IMR-90 (cell line): ENCODE data around the gene BLMH. TPM values are rescaled to one million over a fixed set of nuclear protein-coding genes. Genes with fewer than 3 reads are reported as not detected.

Experiments
- ATAC-seq: fragments of 200-7000 bp; cut with Tn5 transposase; 2 replicates; pipeline ENCODE4 v1.9.1; 2020; ENCODE audit warnings: low read depth, mild to moderate bottlenecking, moderate library complexity
- BruUV-seq: library from RNA; stranded (reverse); fragments of 400-500 nt; replicated peaks from 2 replicates; lab custom pipeline; 2021; lab: Mats Ljungman, UMichigan
- CTCF ChIA-PET: fragments of 300-600 bp; formaldehyde crosslinking; extraction: SDS; loops from one replicate; lab custom pipeline; 2021; ENCODE audit warnings: antibody characterized with exemption; lab: Yijun Ruan, JAX
- POLR2A ChIA-PET: fragments of 300-600 bp; sonication (Branson Sonifier 250); formaldehyde crosslinking; loops from one replicate; lab custom pipeline; 2022; ENCODE audit warnings: antibody characterized with exemption; ENCODE audit not compliant: unreplicated experiment; lab: Charles Lee
- DNase-seq: peaks from one replicate; pipeline ENCODE4 v3.0.0; 2013
- H2AFZ ChIP-seq: replicated peaks from 2 replicates; pipeline ENCODE3; 2013; ENCODE audit warnings: low read length, mild to moderate bottlenecking; ENCODE audit not compliant: poor library complexity
- H2AK5ac ChIP-seq: 2 replicates; pipeline ENCODE4 v1.6.1; 2013; ENCODE audit warnings: low read depth, low read length, inconsistent platforms
- H2AK9ac ChIP-seq: replicated peaks from 2 replicates; pipeline ENCODE3; 2013; ENCODE audit warnings: mild to moderate bottlenecking, low read depth, low read length, moderate library complexity; ENCODE audit not compliant: poor library complexity
- H2BK120ac ChIP-seq: 2 replicates; pipeline ENCODE4 v1.6.1; 2013; ENCODE audit warnings: low read depth, low read length, inconsistent platforms
- H2BK15ac ChIP-seq: 3 replicates; pipeline ENCODE4 v1.6.1; 2013; ENCODE audit warnings: low read depth, low read length, inconsistent platforms
- H2BK20ac ChIP-seq: 2 replicates; pipeline ENCODE4 v1.6.1; 2013; ENCODE audit warnings: low read depth, mild to moderate bottlenecking, inconsistent platforms, low read length, moderate library complexity
- H2BK5ac ChIP-seq: 2 replicates; pipeline ENCODE4 v1.6.1; 2013; ENCODE audit warnings: mild to moderate bottlenecking, low read depth, low read length, inconsistent platforms; ENCODE audit not compliant: poor library complexity, severe bottlenecking
- H3K14ac ChIP-seq: replicated peaks from 2 replicates; pipeline ENCODE4 v1.6.1; 2013; ENCODE audit warnings: low read depth, low read length, inconsistent platforms
- H3K18ac ChIP-seq: 2 replicates; pipeline ENCODE4 v1.6.1; 2013; ENCODE audit warnings: low read depth, low read length, control low read depth
- H3K23ac ChIP-seq: 2 replicates; pipeline ENCODE4 v1.6.1; 2013; ENCODE audit warnings: low read depth, low read length, inconsistent platforms
- H3K27ac ChIP-seq: 2 replicates; pipeline ENCODE4 v1.5.1; 2013; ENCODE audit warnings: mild to moderate bottlenecking, control low read depth, low read length; ENCODE audit not compliant: insufficient read depth
- H3K27me3 ChIP-seq: 2 replicates; pipeline ENCODE4 v1.6.1; 2013; ENCODE audit warnings: low read length; ENCODE audit not compliant: control insufficient read depth, insufficient read depth
- H3K36me3 ChIP-seq: 2 replicates; pipeline ENCODE4 v1.6.1; 2013; ENCODE audit warnings: low read length, mixed read lengths; ENCODE audit not compliant: control insufficient read depth, insufficient read depth
- H3K4ac ChIP-seq: 2 replicates; pipeline ENCODE4 v1.6.1; 2013; ENCODE audit warnings: low read depth, low read length, inconsistent platforms
- H3K4me1 ChIP-seq: 2 replicates; pipeline ENCODE4 v1.6.1; 2013; ENCODE audit warnings: low read length, mixed read lengths; ENCODE audit not compliant: control insufficient read depth, insufficient read depth
- H3K4me2 ChIP-seq: 2 replicates; pipeline ENCODE4 v1.6.1; 2013; ENCODE audit warnings: low read depth, mild to moderate bottlenecking, control low read depth, low read length, moderate library complexity
- H3K4me3 ChIP-seq: 2 replicates; pipeline ENCODE4 v1.5.1; 2013; ENCODE audit warnings: low read depth, mild to moderate bottlenecking, control low read depth, low read length, moderate library complexity; ENCODE audit not compliant: insufficient read depth
- H3K56ac ChIP-seq: 2 replicates; pipeline ENCODE4 v1.6.1; 2013; ENCODE audit warnings: low read length, inconsistent platforms; ENCODE audit not compliant: insufficient read depth; ENCODE audit errors: extremely low read depth
- H3K79me1 ChIP-seq, 2 experiments: 2 replicates each; pipeline ENCODE4 v1.6.1; 2013; ENCODE audit warnings: low read length in 2 of 2, inconsistent platforms in 1 of 2, low read depth in 1 of 2
- H3K9ac ChIP-seq: 2 replicates; pipeline ENCODE4 v1.6.1; 2013; ENCODE audit warnings: low read depth, low read length, control low read depth
- H3K9me1 ChIP-seq: 2 replicates; pipeline ENCODE4 v1.6.1; 2013; ENCODE audit warnings: low read length, inconsistent platforms; ENCODE audit not compliant: insufficient read depth
- H3K9me3 ChIP-seq: 2 replicates; pipeline ENCODE4 v1.6.1; 2013; ENCODE audit warnings: low read length; ENCODE audit not compliant: control insufficient read depth, insufficient read depth
- H4K20me1 ChIP-seq: 2 replicates; pipeline ENCODE4 v1.6.1; 2013; ENCODE audit warnings: low read length, inconsistent platforms; ENCODE audit not compliant: insufficient read depth
- H4K5ac ChIP-seq: 2 replicates; pipeline ENCODE4 v1.6.1; 2013; ENCODE audit warnings: mild to moderate bottlenecking, low read depth, low read length, control low read depth
- H4K8ac ChIP-seq, 2 experiments: 2 replicates each; pipeline ENCODE4 v1.6.1; 2013; ENCODE audit warnings: low read depth in 2 of 2, low read length in 2 of 2, control low read depth in 1 of 2, inconsistent platforms in 1 of 2
- H4K91ac ChIP-seq: 2 replicates; pipeline ENCODE4 v1.6.1; 2013; ENCODE audit warnings: low read depth, low read length, inconsistent platforms; ENCODE audit not compliant: insufficient read depth
- BHLHE40 ChIP-seq: fragments of 150-350 bp; IDR thresholded peaks from 2 replicates; pipeline ENCODE4 v1.6.1; 2016; ENCODE audit warnings: mild to moderate bottlenecking, low read depth, low read length
- CHD1 ChIP-seq: IDR thresholded peaks from 2 replicates; pipeline ENCODE4 v1.6.1; 2012; ENCODE audit warnings: low read depth, low read length, improper control_type of control experiment
- MXI1 ChIP-seq: IDR thresholded peaks from 2 replicates; pipeline ENCODE4 v1.6.1; 2012; ENCODE audit warnings: low read depth, mild to moderate bottlenecking, low read length, moderate library complexity, borderline replicate concordance
- POLR2A ChIP-seq: IDR thresholded peaks from 2 replicates; pipeline ENCODE4 v1.6.1; 2012; ENCODE audit warnings: mild to moderate bottlenecking, low read depth, low read length
- RAD21 ChIP-seq: IDR thresholded peaks from 2 replicates; pipeline ENCODE4 v1.6.1; 2012; ENCODE audit warnings: low read length, improper control_type of control experiment
- RFX5 ChIP-seq: IDR thresholded peaks from 2 replicates; pipeline ENCODE4 v1.8.0; 2012; ENCODE audit warnings: low read depth, mild to moderate bottlenecking, low read length, moderate library complexity
- SMC3 ChIP-seq: fragments of 150-350 bp; IDR thresholded peaks from 2 replicates; pipeline ENCODE4 v1.6.1; 2016; ENCODE audit warnings: low read depth, mild to moderate bottlenecking, antibody characterized with exemption, low read length, moderate library complexity
- whole genome bisulfite sequencing, 2 experiments: methylation state at CpG; one replicate each; pipeline versions ENCODE4 v1.1.5 to v1.1.7; 2013; ENCODE audit warnings: missing lambda C conversion rate in 2 of 2; ENCODE audit not compliant: insufficient read length in 1 of 2; ENCODE audit errors: extremely low coverage in 2 of 2; 5-methylcytosine and 5-hydroxymethylcytosine counted together
- dilution Hi-C: fragments of 300-500 bp; cut with HindIII; formaldehyde crosslinking; loops from one replicate; pipeline ENCODE4 v1.14.3; 2018; ENCODE audit warnings: low sequenced_read_pairs; ENCODE audit not compliant: unreplicated experiment
- in situ Hi-C: fragments of 300-500 bp; cut with MboI; formaldehyde crosslinking; loops from 3 replicates; pipeline ENCODE4 v1.14.3; 2019; ENCODE audit warnings: low sequenced_read_pairs, inconsistent platforms, mixed read lengths
- intact Hi-C: fragments of 100-400 bp; cut with micrococcal nuclease; formaldehyde crosslinking; loops from 2 replicates; pipeline ENCODE4 v1.10.0; 2022
- polyA plus RNA-seq, 3 experiments: library from polyadenylated mRNA; depleted of rRNA; stranded (reverse); fragments of >200 nt; gene quantifications; 2 replicates each; pipeline ENCODE4 v1.2.3, GENCODE V29; 2012; ENCODE audit warnings: low replicate concordance in 1 of 3
- total RNA-seq: library from RNA; depleted of rRNA; stranded (reverse); fragments of >200 nt; gene quantifications from 2 replicates; pipeline ENCODE4 v1.2.3, GENCODE V29; 2012

BLMH gene
- total and polyA plus RNA-seq, 2 of the 4 experiments (the other 2 are of a cell fraction) = 17.3 to 20.8 TPM

DNA sequence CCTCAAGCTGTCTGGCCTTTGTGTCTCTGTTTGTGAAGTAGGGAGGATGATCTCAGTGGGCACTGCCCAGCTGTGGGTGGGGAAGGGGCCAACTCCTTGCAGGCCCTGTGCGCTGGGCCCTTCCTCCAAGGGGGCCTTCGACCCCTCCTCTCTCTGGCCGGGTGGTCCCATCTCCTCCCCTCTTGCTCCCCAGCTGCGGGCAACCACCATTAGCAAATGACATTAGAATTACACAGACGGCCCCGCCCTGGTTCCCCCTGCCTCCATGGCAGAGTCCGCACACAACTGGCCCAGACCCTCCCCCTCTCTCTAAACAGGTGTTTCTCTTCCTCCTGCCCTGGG is 53.8 kb downstream of the BLMH start:
- DNase-seq (no peak), ATAC-seq (no peak)
- Histone ChIP-seq H3K9ac (no peak overlapping the region), H3K4me1 (peaks cover 5% of the 10 kb centered on the region; the same call in 1 of the 2 replicates), H4K91ac (no peak overlapping the region), H2BK15ac (no peak overlapping the region), H2AK5ac (no peak overlapping the region), H4K8ac (no peak overlapping the region), H3K9me3 (no peaks in the 10 kb centered on the region; the same call in 1 of the 2 replicates), H3K27me3 (peaks cover 59% of the 10 kb centered on the region), H3K4ac (no peak overlapping the region), H2BK5ac (no peak overlapping the region), H2BK20ac (no peak overlapping the region), H2AK9ac (no peak overlapping the region), H3K36me3 (no peaks in the 10 kb centered on the region), H3K27ac (no peak overlapping the region), H3K9me1 (no peaks in the 10 kb centered on the region; the same call in 1 of the 2 replicates), H2BK120ac (no peak overlapping the region), H4K20me1 (no peaks in the 10 kb centered on the region), H3K56ac (no peak overlapping the region), H4K5ac (no peak overlapping the region), H3K4me2 (no peak overlapping the region), H3K14ac (no peak overlapping the region), H2AFZ (no peak overlapping the region), H3K79me1 (no peaks in the 10 kb centered on the region), H3K18ac (no peak overlapping the region), H3K4me3 (no peak overlapping the region), H3K23ac (no peak overlapping the region)
- ChIA-PET CTCF (no interaction called here), POLR2A (no interaction called here)
- no TSS peak for BruUV-seq
- dilution Hi-C loops = no loop called here
- in situ Hi-C loops = no loop called here
- WGBS, 2 experiments = 13% methylated on average over 3 of the region's 7 CpGs; no CpG with 5 or more reads in 1 of the 2 experiments
- intact Hi-C loops = no loop called here
- TF ChIP-seq BHLHE40 (no peak), RAD21 (no peak), RFX5 (no peak), POLR2A (no peak), SMC3 (no peak), CHD1 (no peak), MXI1 (no peak)
